ENCODE measurements around the gene CTCFL. TPM values are rescaled to one million over a fixed set of nuclear protein-coding genes. Genes with fewer than 3 reads are reported as not detected.

Gene CTCFL
- total RNA-seq, 2 donors from 2014 or later: not detected

GRCh38 chr20:57471496-57472372 lies 53.2 kb downstream of the CTCFL start:
- ATAC-seq: no peak
- H3K9me3 Mint-ChIP-seq: no peaks in the 10 kb centered on the region
- no peak overlapping the region for H3K4me3 Mint-ChIP-seq
- peaks cover 20 to 32% of the 10 kb centered on the region in 2 donors for H3K4me1 Mint-ChIP-seq (ENCODE audit: low read depth in 2 of 2)
- H3K27me3 Mint-ChIP-seq: no peaks in the 10 kb centered on the region
- H3K36me3 Mint-ChIP-seq: no peaks in the 10 kb centered on the region
- DNase-seq (ENCODE audit: low spot score): no peak
- H3K27ac Mint-ChIP-seq: peak overlapping the region in 1 of 2 donors; percentile 82

- Mint-ChIP-seq H3K27ac (no peak overlapping the region), H3K4me3 (no peak overlapping the region), H3K36me3 (no peaks in the 10 kb centered on the region), H3K27me3 (no peaks in the 10 kb centered on the region), H3K9me3 (no peaks in the 10 kb centered on the region), H3K4me1 (ENCODE audit: low read depth in 2 of 2) (peaks cover 20 to 32% of the 10 kb centered on the region in 2 donors)
- ATAC-seq: no peak
- no peak for DNase-seq (ENCODE audit: low spot score)
Measured at GRCh38 chr20:57470666-57471495, 54.1 kb downstream of the CTCFL start.

GRCh38 chr20:57470212-57470522 lies 54.8 kb downstream of the CTCFL start:
- Mint-ChIP-seq H3K4me3 (no peak overlapping the region), H3K9me3 (no peaks in the 10 kb centered on the region), H3K27ac (no peak overlapping the region), H3K27me3 (no peaks in the 10 kb centered on the region), H3K4me1 (ENCODE audit: low read depth in 2 of 2) (peaks cover 20 to 32% of the 10 kb centered on the region in 2 donors), H3K36me3 (no peaks in the 10 kb centered on the region)
- ATAC-seq (no peak), DNase-seq (ENCODE audit: low spot score) (no peak)

GRCh38 chr20:57469418-57470211 lies 55.3 kb downstream of the CTCFL start:
- Mint-ChIP-seq H3K9me3 (no peaks in the 10 kb centered on the region), H3K4me1 (ENCODE audit: low read depth in 2 of 2) (peaks cover 20 to 31% of the 10 kb centered on the region in 2 donors), H3K4me3 (no peak overlapping the region), H3K27ac (no peak overlapping the region), H3K27me3 (no peaks in the 10 kb centered on the region), H3K36me3 (no peaks in the 10 kb centered on the region)
- ATAC-seq (no peak), DNase-seq (ENCODE audit: low spot score) (peak; percentile 41)

- DNase-seq (ENCODE audit: low spot score) (peak; percentile 38), ATAC-seq (no peak)
- H3K36me3 Mint-ChIP-seq: no peaks in the 10 kb centered on the region
- H3K27me3 Mint-ChIP-seq: no peaks in the 10 kb centered on the region
- peak overlapping the region in 1 of 2 donors; percentile 26 for H3K27ac Mint-ChIP-seq
- no peaks in the 10 kb centered on the region for H3K9me3 Mint-ChIP-seq
- peaks cover 13 to 22% of the 10 kb centered on the region in 2 donors for H3K4me1 Mint-ChIP-seq (ENCODE audit: low read depth in 2 of 2)
- no peak overlapping the region for H3K4me3 Mint-ChIP-seq
Measured at GRCh38 chr20:57468523-57469417, 56.2 kb downstream of the CTCFL start.

- no peak for ATAC-seq
- peak; percentile 8 for DNase-seq (ENCODE audit: low spot score)
- Mint-ChIP-seq H3K9me3 (no peaks in the 10 kb centered on the region), H3K27ac (peak overlapping the region in 1 of 2 donors; percentile 26), H3K4me3 (no peak overlapping the region), H3K27me3 (no peaks in the 10 kb centered on the region), H3K36me3 (no peaks in the 10 kb centered on the region), H3K4me1 (ENCODE audit: low read depth in 2 of 2) (peaks cover 3 to 12% of the 10 kb centered on the region in 2 donors)
Measured at GRCh38 chr20:57467742-57468141, 57.2 kb downstream of the CTCFL start.

- no peak for ATAC-seq
- DNase-seq (ENCODE audit: low spot score): peak; percentile 23
- Mint-ChIP-seq H3K36me3 (no peaks in the 10 kb centered on the region), H3K9me3 (no peaks in the 10 kb centered on the region), H3K4me1 (ENCODE audit: low read depth in 2 of 2) (peaks cover 0 to 6% of the 10 kb centered on the region in 2 donors), H3K27me3 (no peaks in the 10 kb centered on the region), H3K4me3 (no peak overlapping the region), H3K27ac (no peak overlapping the region)
Measured at GRCh38 chr20:57465943-57466342, 59.0 kb downstream of the CTCFL start.

DNA sequence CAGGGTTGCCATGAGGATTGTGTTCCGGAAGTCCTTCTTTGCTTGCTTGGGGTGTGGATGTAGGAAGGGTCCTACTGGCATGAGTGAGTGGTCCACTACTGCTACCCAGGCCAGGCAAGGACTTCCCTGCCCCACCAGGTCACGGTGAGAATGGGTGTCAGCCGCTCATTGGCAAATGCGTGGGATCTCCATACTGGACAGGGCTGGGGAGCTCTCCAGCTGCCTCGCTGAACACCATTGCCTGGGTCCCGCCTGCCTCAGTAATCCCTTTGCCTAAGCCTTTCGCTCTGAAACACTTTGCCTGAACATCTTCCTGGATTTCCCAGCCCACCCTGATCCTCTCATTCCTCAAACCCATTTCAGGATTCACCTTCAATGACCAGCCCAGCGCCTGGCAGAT lies 59.5 kb downstream of the CTCFL start:
- peak overlapping the region in 1 of 2 donors; percentile 43 for H3K27ac Mint-ChIP-seq
- ATAC-seq (no peak), DNase-seq (ENCODE audit: low spot score) (peak; percentile 46)
- H3K36me3 Mint-ChIP-seq: no peaks in the 10 kb centered on the region
- no peaks in the 10 kb centered on the region for H3K9me3 Mint-ChIP-seq
- H3K4me1 Mint-ChIP-seq (ENCODE audit: low read depth in 2 of 2): peaks cover 0 to 4% of the 10 kb centered on the region in 2 donors
- no peaks in the 10 kb centered on the region for H3K27me3 Mint-ChIP-seq
- no peak overlapping the region for H3K4me3 Mint-ChIP-seq

DNA sequence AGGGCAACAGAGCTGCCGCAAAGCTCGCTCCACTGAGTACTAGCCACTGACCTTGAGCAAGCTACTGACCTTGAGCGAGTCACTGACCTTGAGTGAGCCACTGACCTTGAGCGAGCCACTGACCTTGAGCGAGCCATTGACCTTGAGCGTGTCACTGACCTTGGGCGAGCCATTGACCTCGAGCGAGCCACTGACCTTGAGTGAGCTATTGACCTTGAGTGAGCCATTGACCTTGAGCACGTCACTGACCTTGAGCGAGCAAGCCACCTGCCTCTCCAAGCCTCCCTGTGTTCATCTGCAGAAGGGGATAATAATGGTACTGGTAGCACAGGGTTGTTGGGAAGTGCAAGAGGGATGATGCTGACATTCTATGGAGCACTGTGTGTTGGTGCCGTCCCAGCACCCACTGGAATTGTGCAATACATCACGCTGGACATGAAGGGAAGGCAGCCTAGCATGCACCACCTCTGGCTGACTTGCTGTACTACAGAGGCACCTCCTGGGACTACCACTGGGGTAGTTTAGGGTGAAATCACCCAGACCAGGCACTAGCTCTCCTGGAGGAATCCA lies 60.2 kb downstream of the CTCFL start:
- no peaks in the 10 kb centered on the region for H3K9me3 Mint-ChIP-seq
- H3K4me3 Mint-ChIP-seq: no peak overlapping the region
- H3K27me3 Mint-ChIP-seq: no peaks in the 10 kb centered on the region
- no peaks in the 10 kb centered on the region for H3K36me3 Mint-ChIP-seq
- H3K27ac Mint-ChIP-seq: peak overlapping the region in 1 of 2 donors; percentile 56
- H3K4me1 Mint-ChIP-seq (ENCODE audit: low read depth in 2 of 2): no peaks in the 10 kb centered on the region
- ATAC-seq (peak in 1 of 2 donors; percentile 24), DNase-seq (ENCODE audit: low spot score) (no peak)

- H3K4me1 Mint-ChIP-seq (ENCODE audit: low read depth in 2 of 2): no peaks in the 10 kb centered on the region
- no peak overlapping the region for H3K4me3 Mint-ChIP-seq
- no peaks in the 10 kb centered on the region for H3K9me3 Mint-ChIP-seq
- H3K27me3 Mint-ChIP-seq: no peaks in the 10 kb centered on the region
- no peaks in the 10 kb centered on the region for H3K36me3 Mint-ChIP-seq
- ATAC-seq (no peak), DNase-seq (ENCODE audit: low spot score) (no peak)
- H3K27ac Mint-ChIP-seq: peak overlapping the region in 1 of 2 donors; percentile 28
Measured at GRCh38 chr20:57462781-57463180, 62.2 kb downstream of the CTCFL start.

- H3K36me3 Mint-ChIP-seq: no peaks in the 10 kb centered on the region
- no peaks in the 10 kb centered on the region for H3K9me3 Mint-ChIP-seq
- H3K27me3 Mint-ChIP-seq: no peaks in the 10 kb centered on the region
- no peaks in the 10 kb centered on the region for H3K4me1 Mint-ChIP-seq (ENCODE audit: low read depth in 2 of 2)
- no peak overlapping the region for H3K4me3 Mint-ChIP-seq
- ATAC-seq: no peak
- DNase-seq (ENCODE audit: low spot score): no peak
- peak overlapping the region in 1 of 2 donors; percentile 47 for H3K27ac Mint-ChIP-seq
Measured at GRCh38 chr20:57461726-57462125, 63.2 kb downstream of the CTCFL start.

GRCh38 chr20:57460781-57461465 lies 64.0 kb downstream of the CTCFL start:
- Mint-ChIP-seq H3K36me3 (no peaks in the 10 kb centered on the region), H3K4me1 (ENCODE audit: low read depth in 2 of 2) (no peaks in the 10 kb centered on the region), H3K9me3 (no peaks in the 10 kb centered on the region), H3K27me3 (no peaks in the 10 kb centered on the region), H3K27ac (peak overlapping the region in 1 of 2 donors; percentile 47), H3K4me3 (no peak overlapping the region)
- DNase-seq (ENCODE audit: low spot score) (no peak), ATAC-seq (no peak)
